SK-N-SH treated with all-trans-retinoic acid at 6 μM for 48 hours (cell line): Measurements from ENCODE around the gene RAI14.
A peak's percentile ranks its signal among the peaks of the same experiment; 100 is the strongest.

Source experiments
- ATAC-seq: fragments of 200-7000 bp; cut with Tn5 transposase; 3 replicates; pipeline ENCODE4 v1.9.1; 2020; ENCODE audit warnings: mild to moderate bottlenecking, moderate library complexity
- ARNTL ChIP-seq: fragments of 450-650 bp; formaldehyde crosslinking; IDR thresholded peaks from 2 replicates; pipeline ENCODE4 v1.5.0; 2020; ENCODE audit warnings: low read depth, mild to moderate bottlenecking, moderate library complexity, borderline replicate concordance
- BACH2 ChIP-seq: fragments of 250-450 bp; sonication (Bioruptor Pico); IDR thresholded peaks from 2 replicates; pipeline ENCODE4 v1.9.0; 2021; ENCODE audit warnings: mild to moderate bottlenecking, borderline replicate concordance
- CREB5 ChIP-seq: fragments of 250-450 bp; sonication (Bioruptor Pico); IDR thresholded peaks from 2 replicates; pipeline ENCODE4 v1.5.1; 2020; ENCODE audit warnings: low read depth, mild to moderate bottlenecking, moderate library complexity
- CSDC2 ChIP-seq: fragments of 250-450 bp; sonication (Bioruptor Pico); IDR thresholded peaks from 2 replicates; pipeline ENCODE4 v1.5.0; 2020; ENCODE audit warnings: mild to moderate bottlenecking, moderate library complexity
- CSRNP3 ChIP-seq: fragments of 250-450 bp; sonication (Bioruptor Pico); IDR thresholded peaks from 2 replicates; pipeline ENCODE4 v1.5.1; 2021; ENCODE audit warnings: mild to moderate bottlenecking, moderate library complexity
- ESRRG ChIP-seq: fragments of 250-450 bp; sonication (Bioruptor Pico); IDR thresholded peaks from 2 replicates; pipeline ENCODE4 v1.6.1; 2021; ENCODE audit warnings: mild to moderate bottlenecking
- GLIS3 ChIP-seq: fragments of 250-450 bp; sonication (Bioruptor Pico); IDR thresholded peaks from 2 replicates; pipeline ENCODE4 v1.5.0; 2020; ENCODE audit warnings: mild to moderate bottlenecking, moderate library complexity
- ISL1 ChIP-seq: fragments of 250-450 bp; sonication (Bioruptor Pico); IDR thresholded peaks from 2 replicates; pipeline ENCODE4 v2.1.2; 2022; ENCODE audit warnings: mild to moderate bottlenecking, moderate library complexity
- OSR1 ChIP-seq: fragments of 250-450 bp; sonication (Bioruptor Pico); IDR thresholded peaks from 2 replicates; pipeline ENCODE4 v1.8.0; 2022; ENCODE audit warnings: moderate library complexity, mild to moderate bottlenecking, inconsistent platforms
- POU6F1 ChIP-seq: fragments of 250-450 bp; sonication (Bioruptor Pico); IDR thresholded peaks from 2 replicates; pipeline ENCODE4 v1.8.0; 2021; ENCODE audit warnings: low read depth, mild to moderate bottlenecking, moderate library complexity, borderline replicate concordance
- RARB ChIP-seq: fragments of 250-450 bp; sonication (Bioruptor Pico); IDR thresholded peaks from 2 replicates; pipeline ENCODE4 v1.8.0; 2021; ENCODE audit warnings: mild to moderate bottlenecking, moderate library complexity
- SNAI2 ChIP-seq: fragments of 250-450 bp; sonication (Bioruptor Pico); IDR thresholded peaks from 2 replicates; pipeline ENCODE4 v1.5.0; 2020; ENCODE audit warnings: mild to moderate bottlenecking, moderate library complexity
- TCF4 ChIP-seq: fragments of 250-450 bp; sonication (Bioruptor Pico); IDR thresholded peaks from 2 replicates; pipeline ENCODE4 v1.8.0; 2021; ENCODE audit warnings: mild to moderate bottlenecking, moderate library complexity, borderline replicate concordance
- TOX ChIP-seq: fragments of 250-450 bp; sonication (Bioruptor Pico); IDR thresholded peaks from 2 replicates; pipeline ENCODE4 v1.8.0; 2021; ENCODE audit warnings: mild to moderate bottlenecking, moderate library complexity, borderline replicate concordance
- ZC3H10 ChIP-seq: fragments of 250-450 bp; sonication (Bioruptor Pico); IDR thresholded peaks from 2 replicates; pipeline ENCODE4 v1.5.1; 2021; ENCODE audit warnings: mild to moderate bottlenecking, moderate library complexity
- ZFP3 ChIP-seq: fragments of 250-450 bp; sonication (Bioruptor Pico); IDR thresholded peaks from 2 replicates; pipeline ENCODE4 v1.5.0; 2020; ENCODE audit warnings: mild to moderate bottlenecking, moderate library complexity
- ZFP30 ChIP-seq: fragments of 450-650 bp; formaldehyde crosslinking; IDR thresholded peaks from 2 replicates; pipeline ENCODE4 v1.5.0; 2022; ENCODE audit warnings: mild to moderate bottlenecking, moderate library complexity
- ZNF565 ChIP-seq: fragments of 450-650 bp; formaldehyde crosslinking; conservative IDR thresholded peaks from 2 replicates; pipeline ENCODE4 v1.5.0; 2020; ENCODE audit warnings: low read depth, mild to moderate bottlenecking, moderate library complexity
- ZNF70 ChIP-seq: fragments of 450-650 bp; formaldehyde crosslinking; IDR thresholded peaks from 2 replicates; pipeline ENCODE4 v1.5.0; 2020; ENCODE audit warnings: mild to moderate bottlenecking, moderate library complexity
- ZNF8 ChIP-seq: fragments of 450-650 bp; formaldehyde crosslinking; IDR thresholded peaks from 2 replicates; pipeline ENCODE4 v1.5.0; 2020; ENCODE audit warnings: mild to moderate bottlenecking, moderate library complexity

RAI14 gene

GRCh38 chr5:34740389-34740806 is 84.3 kb downstream of the RAI14 start:
- no peak for TF ChIP-seq CREB5 (CRISPR knock-in tag)
- no peak for TF ChIP-seq RARB (CRISPR knock-in tag)
- no peak for TF ChIP-seq ZNF565 (CRISPR knock-in tag)
- TF ChIP-seq ZC3H10 (CRISPR knock-in tag), result no peak
- no peak for TF ChIP-seq POU6F1 (CRISPR knock-in tag)
- no peak for TF ChIP-seq ZNF8 (CRISPR knock-in tag)
- no peak for TF ChIP-seq GLIS3
- TF ChIP-seq BACH2 (CRISPR knock-in tag), result no peak
- no peak for TF ChIP-seq ZNF70
- TF ChIP-seq TOX (CRISPR knock-in tag), result no peak
- TF ChIP-seq ARNTL, result no peak
- TF ChIP-seq CSRNP3 (CRISPR knock-in tag), result no peak
- no peak for TF ChIP-seq OSR1 (CRISPR knock-in tag)
- no peak for ATAC-seq

- TF ChIP-seq CSRNP3 (CRISPR knock-in tag), result no peak
- no peak for TF ChIP-seq ZNF70
- TF ChIP-seq POU6F1 (CRISPR knock-in tag), result no peak
- TF ChIP-seq BACH2 (CRISPR knock-in tag), result no peak
- TF ChIP-seq TOX (CRISPR knock-in tag), result no peak
- no peak for TF ChIP-seq TCF4 (CRISPR knock-in tag)
- no peak for TF ChIP-seq OSR1 (CRISPR knock-in tag)
- TF ChIP-seq SNAI2, result no peak
- TF ChIP-seq GLIS3, result no peak
- TF ChIP-seq, all 23 proteins: peak for 0
- peak; percentile 35; the same call in 2 of the 3 replicates for ATAC-seq
Measured at GRCh38 chr5:34742061-34742460, 85.9 kb downstream of the RAI14 start.

- TF ChIP-seq TOX (CRISPR knock-in tag) (no peak), ISL1 (CRISPR knock-in tag) (peak; percentile 86)
- TF ChIP-seq, all 23 proteins: peak for 1
- peak; percentile 89 for ATAC-seq
Measured at GRCh38 chr5:34743878-34744277, 87.8 kb downstream of the RAI14 start.

GRCh38 chr5:34748431-34748830 is 92.3 kb downstream of the RAI14 start:
- no peak for TF ChIP-seq CSDC2 (CRISPR knock-in tag)
- TF ChIP-seq ZFP3 (CRISPR knock-in tag), result no peak
- no peak for TF ChIP-seq SNAI2
- ATAC-seq, result no peak

- peak; percentile 80 for ATAC-seq
- TF ChIP-seq BACH2 (CRISPR knock-in tag) (no peak), ISL1 (CRISPR knock-in tag) (no peak), ZNF8 (CRISPR knock-in tag) (no peak), RARB (CRISPR knock-in tag) (no peak), ZNF70 (no peak), CREB5 (CRISPR knock-in tag) (no peak), GLIS3 (no peak), ESRRG (CRISPR knock-in tag) (no peak), ZFP3 (CRISPR knock-in tag) (no peak), SNAI2 (no peak), ARNTL (no peak), POU6F1 (CRISPR knock-in tag) (no peak), ZC3H10 (CRISPR knock-in tag) (no peak), ZNF565 (CRISPR knock-in tag) (no peak), ZFP30 (no peak)
Measured at GRCh38 chr5:34749431-34749873, 93.3 kb downstream of the RAI14 start.
